Activated CD4-positive, alpha-beta memory T cell treated with anti-CD3 and anti-CD28 coated beads, Interleukin-2, amount 10 ng/mL, durations not matched to agents 7 days and 5 days (primary cell): ENCODE data around the gene TWSG1. TPM values are rescaled to one million over a fixed set of nuclear protein-coding genes. Genes with fewer than 3 reads are reported as not detected.
"Not testable (repeated sequence)": the region's sequence is repeated elsewhere in the genome, so short reads cannot be mapped to it uniquely, and the experiment has no call there.

Experiments
- CTCF ChIA-PET: fragments of 350-600 bp; sonication (Branson Sonifier 250); formaldehyde crosslinking; loops from one replicate; lab custom pipeline; 2021; ENCODE audit warnings: antibody characterized with exemption, inconsistent platforms; lab: Charles Lee
- POLR2A ChIA-PET: fragments of 350-600 bp; sonication (Branson Sonifier 250); formaldehyde crosslinking; loops from one replicate; lab custom pipeline; 2021; ENCODE audit warnings: antibody characterized with exemption; lab: Charles Lee
- DNase-seq: peaks from one replicate; pipeline ENCODE4 v3.0.0-alpha.2; 2020
- H3K27ac Mint-ChIP-seq: one replicate; pipeline ENCODE4 v1.8.0; 2021; ENCODE audit warnings: mild to moderate bottlenecking, mixed read lengths
- H3K27me3 Mint-ChIP-seq: one replicate; pipeline ENCODE4 v1.8.0; 2021; ENCODE audit warnings: mixed read lengths
- H3K36me3 Mint-ChIP-seq: one replicate; pipeline ENCODE4 v1.8.0; 2021; ENCODE audit warnings: low read depth, mixed read lengths
- H3K4me1 Mint-ChIP-seq: one replicate; pipeline ENCODE4 v1.8.0; 2021; ENCODE audit warnings: mixed read lengths
- H3K4me3 Mint-ChIP-seq: one replicate; pipeline ENCODE4 v1.8.0; 2021; ENCODE audit warnings: mild to moderate bottlenecking, mixed read lengths
- H3K9me3 Mint-ChIP-seq: one replicate; pipeline ENCODE4 v1.8.0; 2021; ENCODE audit warnings: mixed read lengths
- total RNA-seq, 2 experiments: library from RNA; stranded (reverse); gene quantifications; one replicate each; pipeline ENCODE4 v1.2.3, GENCODE V29; 2021

Gene TWSG1
- total RNA-seq, 2 experiments from 2014 or later = 8.6 to 9.6 TPM

GRCh38 chr18:9423648-9424047 lies 89.1 kb downstream of the TWSG1 start:
- DNase-seq, H3K4me3 Mint-ChIP-seq, CTCF ChIA-PET: not testable (repeated sequence)

DNA sequence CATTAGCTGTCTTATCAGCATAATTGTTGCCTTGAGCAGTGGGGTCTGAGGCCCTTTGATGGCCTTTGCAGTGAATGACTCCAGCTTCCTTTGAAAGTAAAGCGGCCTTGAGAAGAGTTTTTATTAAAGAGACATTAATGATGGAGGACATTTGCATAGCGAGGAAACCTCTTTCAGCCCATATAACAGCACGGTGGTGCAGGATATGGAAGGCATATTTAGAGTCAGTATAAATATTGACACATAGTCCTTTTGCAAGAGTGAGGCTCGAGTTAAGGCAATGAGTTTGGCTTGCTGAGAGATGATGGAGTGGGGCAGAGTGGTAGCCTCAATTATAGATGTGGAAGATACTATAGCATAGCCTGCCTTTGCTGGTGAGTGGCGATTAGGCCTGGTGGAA lies 89.7 kb downstream of the TWSG1 start:
- H3K4me1 Mint-ChIP-seq, H3K9me3 Mint-ChIP-seq, CTCF ChIA-PET, H3K36me3 Mint-ChIP-seq, POLR2A ChIA-PET, DNase-seq, H3K27ac Mint-ChIP-seq, H3K4me3 Mint-ChIP-seq, H3K27me3 Mint-ChIP-seq: not testable (repeated sequence)

More at GRCh38 chr18:9423648-9424047, 89.1 kb downstream of the TWSG1 start:
- H3K27ac Mint-ChIP-seq, H3K36me3 Mint-ChIP-seq, POLR2A ChIA-PET, H3K4me1 Mint-ChIP-seq, H3K9me3 Mint-ChIP-seq, H3K27me3 Mint-ChIP-seq: not testable (repeated sequence)

- peaks cover 1% of the 10 kb centered on the region for H3K27me3 Mint-ChIP-seq
- no peak overlapping the region for H3K4me3 Mint-ChIP-seq
- DNase-seq = no peak
- no peaks in the 10 kb centered on the region for H3K4me1 Mint-ChIP-seq
- H3K36me3 Mint-ChIP-seq = no peaks in the 10 kb centered on the region
- ChIA-PET CTCF (no interaction called here), POLR2A (no interaction called here)
- no peak overlapping the region for H3K27ac Mint-ChIP-seq
- H3K9me3 Mint-ChIP-seq = no peaks in the 10 kb centered on the region
Measured at GRCh38 chr18:9426753-9427152, 92.2 kb downstream of the TWSG1 start.

GRCh38 chr18:9428301-9428706 lies 93.7 kb downstream of the TWSG1 start:
- Mint-ChIP-seq H3K27ac (no peak overlapping the region), H3K27me3 (peaks cover 1% of the 10 kb centered on the region), H3K4me1 (no peaks in the 10 kb centered on the region), H3K36me3 (no peaks in the 10 kb centered on the region), H3K9me3 (no peaks in the 10 kb centered on the region), H3K4me3 (no peak overlapping the region)
- no peak for DNase-seq
- ChIA-PET POLR2A (no interaction called here), CTCF (no interaction called here)

DNA sequence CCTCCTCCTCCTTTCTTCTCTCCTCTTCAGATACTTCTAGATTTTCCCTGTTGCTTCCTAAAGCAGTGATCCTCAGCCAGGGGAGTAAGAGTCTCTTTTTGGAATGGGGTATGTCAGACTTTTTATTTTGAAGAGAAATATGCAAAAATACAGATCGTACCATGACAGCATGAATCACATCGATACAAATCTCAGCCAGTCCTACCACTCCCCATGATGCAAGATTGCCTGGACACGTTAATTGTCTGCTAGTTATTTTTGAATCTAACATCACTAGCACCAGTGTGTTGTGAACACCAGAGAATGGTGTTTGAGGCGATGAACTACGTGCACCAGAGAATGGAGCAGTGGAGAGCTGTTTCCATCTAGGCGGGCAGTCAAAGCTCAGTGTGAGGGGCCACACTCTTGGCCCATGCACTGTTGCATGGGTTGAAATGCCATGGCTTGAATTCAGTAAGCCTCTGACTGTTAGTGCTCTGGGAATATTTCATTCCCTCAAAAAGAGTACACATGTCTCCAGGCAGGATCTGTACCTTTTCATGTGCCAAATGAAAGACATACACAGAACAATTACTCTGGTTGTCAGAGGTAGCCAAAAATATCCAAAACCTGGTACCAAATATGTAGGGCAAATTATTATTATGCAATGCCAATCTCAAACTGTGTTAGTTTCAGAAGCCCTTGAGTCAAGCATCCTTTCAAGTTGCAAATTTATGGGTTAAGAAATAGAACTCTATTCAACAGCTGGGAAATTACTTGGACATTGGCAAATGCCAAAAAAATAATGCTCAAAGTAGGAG lies 94.5 kb downstream of the TWSG1 start:
- Mint-ChIP-seq H3K27me3 (peaks cover 1% of the 10 kb centered on the region), H3K4me3 (no peak overlapping the region), H3K36me3 (no peaks in the 10 kb centered on the region), H3K9me3 (no peaks in the 10 kb centered on the region), H3K4me1 (no peaks in the 10 kb centered on the region), H3K27ac (no peak overlapping the region)
- DNase-seq = no peak
- ChIA-PET POLR2A (no interaction called here), CTCF (no interaction called here)

DNA sequence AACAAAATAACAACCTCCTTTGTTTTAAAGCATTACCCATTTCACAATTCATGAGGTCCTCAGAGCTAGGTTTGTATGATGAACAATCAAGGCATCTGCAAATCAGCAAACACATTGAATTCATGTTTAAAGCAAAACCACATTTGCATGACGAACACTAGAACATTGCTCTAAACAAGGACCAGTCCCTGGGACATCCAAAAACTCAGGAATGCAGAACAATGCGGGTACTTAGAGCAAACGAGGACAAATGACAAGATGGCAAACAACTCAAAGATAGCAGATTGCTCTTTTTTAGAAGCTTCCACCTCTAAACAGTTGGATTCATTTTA lies 95.1 kb downstream of the TWSG1 start:
- Mint-ChIP-seq H3K36me3 (no peaks in the 10 kb centered on the region), H3K27ac (no peak overlapping the region), H3K9me3 (no peaks in the 10 kb centered on the region), H3K4me3 (no peak overlapping the region), H3K27me3 (peaks cover 1% of the 10 kb centered on the region), H3K4me1 (no peaks in the 10 kb centered on the region)
- POLR2A ChIA-PET = no interaction called here
- no peak for DNase-seq
- CTCF ChIA-PET = no interaction called here

DNA sequence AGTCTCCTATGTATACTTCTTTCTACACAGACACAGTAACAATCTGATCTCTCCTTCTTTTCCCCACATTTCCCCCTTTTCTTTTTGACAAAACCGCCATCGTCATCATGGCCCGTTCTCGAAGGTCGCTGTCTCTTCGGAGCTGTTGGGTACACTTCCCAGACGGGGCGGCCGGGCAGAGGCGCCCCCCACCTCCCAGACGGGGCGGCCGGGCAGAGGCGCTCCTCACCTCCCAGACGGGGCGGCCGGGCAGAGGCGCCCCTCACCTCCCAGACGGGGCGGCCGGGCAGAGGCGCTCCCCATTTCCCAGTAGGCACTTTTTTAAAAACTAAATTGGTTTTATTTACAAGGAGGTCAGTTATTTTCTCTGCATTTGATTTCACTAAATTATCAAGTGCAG lies 95.7 kb downstream of the TWSG1 start:
- H3K4me3 Mint-ChIP-seq, POLR2A ChIA-PET, H3K9me3 Mint-ChIP-seq, H3K36me3 Mint-ChIP-seq, H3K27ac Mint-ChIP-seq, H3K4me1 Mint-ChIP-seq, DNase-seq, CTCF ChIA-PET, H3K27me3 Mint-ChIP-seq: not testable (repeated sequence)

DNA sequence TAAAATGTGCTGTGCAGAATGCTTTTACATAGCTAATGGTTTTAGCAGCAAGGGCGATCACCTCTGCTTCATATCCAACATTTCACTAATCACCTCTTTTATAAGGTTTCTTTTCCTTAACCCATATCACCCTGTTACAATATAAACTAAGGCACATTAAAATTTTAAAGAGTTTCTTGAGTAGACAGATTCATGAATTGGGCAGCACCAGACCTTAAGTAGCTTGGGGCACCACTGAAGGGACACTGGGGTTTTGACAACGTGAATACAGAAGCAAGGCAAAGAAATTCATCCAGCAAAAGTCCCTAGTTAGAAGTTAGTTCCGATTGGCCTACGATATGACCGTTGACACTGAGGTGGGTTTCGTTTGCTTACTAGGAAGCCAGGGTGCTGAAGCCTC lies 96.7 kb downstream of the TWSG1 start:
- DNase-seq = no peak
- H3K4me1 Mint-ChIP-seq = no peaks in the 10 kb centered on the region
- POLR2A ChIA-PET = no interaction called here
- H3K9me3 Mint-ChIP-seq = no peaks in the 10 kb centered on the region
- CTCF ChIA-PET = interaction anchor here (1.2 kb wide), 1 partner anchor 22 kb away, joined by 3 read pairs; no protein-coding TSS in a partner anchor
- no peak overlapping the region for H3K27ac Mint-ChIP-seq
- peaks cover 1% of the 10 kb centered on the region for H3K27me3 Mint-ChIP-seq
- no peak overlapping the region for H3K4me3 Mint-ChIP-seq
- H3K36me3 Mint-ChIP-seq = no peaks in the 10 kb centered on the region

DNA sequence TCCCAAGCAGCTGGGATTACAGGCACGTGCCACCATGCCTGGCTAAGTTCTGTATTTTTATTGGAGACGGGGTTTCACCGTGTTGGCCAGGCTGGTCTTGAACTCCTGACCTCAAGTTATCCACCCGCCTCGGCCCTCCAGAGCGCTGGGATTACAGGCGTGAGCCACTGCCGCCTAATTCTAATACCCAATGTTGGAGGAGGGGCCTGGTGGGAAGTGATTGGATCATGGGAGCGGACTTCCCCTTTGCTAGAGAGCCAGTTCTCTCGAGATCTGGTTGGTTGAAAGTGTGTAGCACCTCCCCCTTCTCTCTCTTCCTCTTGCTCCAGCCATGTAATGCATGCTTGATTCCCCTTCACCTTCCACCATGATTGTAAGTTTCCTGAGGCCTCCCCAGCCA lies 98.5 kb downstream of the TWSG1 start:
- H3K9me3 Mint-ChIP-seq, CTCF ChIA-PET, H3K27me3 Mint-ChIP-seq, H3K4me1 Mint-ChIP-seq, H3K4me3 Mint-ChIP-seq, DNase-seq, POLR2A ChIA-PET, H3K27ac Mint-ChIP-seq, H3K36me3 Mint-ChIP-seq: not testable (repeated sequence)

DNA sequence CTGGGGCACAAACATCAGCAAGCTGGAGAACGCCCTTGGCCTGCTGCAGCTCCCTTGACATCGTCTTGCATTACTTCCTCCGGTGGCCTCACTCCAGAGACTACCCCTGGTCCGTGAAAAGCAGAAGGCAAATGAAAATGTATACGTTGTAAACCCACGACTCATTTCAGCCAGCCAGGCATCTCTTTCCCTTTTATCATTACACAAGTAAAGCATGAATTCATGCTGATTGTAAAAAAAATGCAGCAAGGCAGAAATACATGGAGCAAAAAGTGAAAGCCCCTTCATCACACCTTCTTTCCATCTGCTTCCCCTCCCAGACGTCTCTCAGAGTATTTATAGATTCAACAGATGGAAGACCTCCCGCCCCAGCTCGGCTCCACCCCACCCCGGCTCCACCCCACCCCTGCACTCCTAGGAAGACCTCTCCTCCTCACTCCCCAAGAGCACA lies 99.1 kb downstream of the TWSG1 start:
- DNase-seq = no peak
- Mint-ChIP-seq H3K27me3 (peaks cover 1% of the 10 kb centered on the region), H3K36me3 (no peaks in the 10 kb centered on the region), H3K4me3 (no peak overlapping the region), H3K9me3 (no peaks in the 10 kb centered on the region), H3K4me1 (no peaks in the 10 kb centered on the region), H3K27ac (no peak overlapping the region)
- POLR2A ChIA-PET = no interaction called here
- CTCF ChIA-PET = no interaction called here

DNA sequence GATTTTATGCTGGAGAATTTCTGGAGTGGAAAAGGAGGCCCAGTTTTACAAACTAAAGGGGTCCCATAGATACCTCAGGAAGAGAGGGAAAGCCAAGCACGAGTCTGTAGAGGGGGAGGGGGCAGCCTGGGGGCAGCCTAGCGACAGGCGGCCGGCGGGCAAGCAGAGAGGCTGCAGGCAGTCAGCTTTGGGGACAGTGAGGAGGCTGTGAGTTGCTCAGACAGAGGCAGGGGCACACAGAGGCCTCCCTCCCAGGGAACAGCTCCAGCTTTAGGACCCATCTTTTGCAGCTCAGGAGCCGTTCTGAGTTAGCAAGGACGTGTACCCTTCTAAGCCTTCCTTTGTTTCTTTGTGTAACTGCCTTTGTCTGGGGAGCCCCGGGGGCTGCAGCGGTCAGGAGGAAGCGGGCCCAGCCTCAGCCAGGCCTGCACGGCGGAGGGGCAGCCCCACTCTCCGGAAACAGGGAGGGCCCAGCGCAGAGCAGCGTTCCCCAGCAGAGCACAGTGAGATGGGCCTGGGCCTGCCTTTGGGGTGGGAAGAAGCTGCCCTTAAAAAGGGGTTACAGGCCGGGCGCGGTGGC lies 99.6 kb downstream of the TWSG1 start:
- H3K36me3 Mint-ChIP-seq = no peaks in the 10 kb centered on the region
- DNase-seq = no peak
- no peaks in the 10 kb centered on the region for H3K4me1 Mint-ChIP-seq
- no peak overlapping the region for H3K27ac Mint-ChIP-seq
- ChIA-PET CTCF (no interaction called here), POLR2A (no interaction called here)
- no peak overlapping the region for H3K4me3 Mint-ChIP-seq
- H3K27me3 Mint-ChIP-seq = no peaks in the 10 kb centered on the region
- H3K9me3 Mint-ChIP-seq = no peaks in the 10 kb centered on the region

DNA sequence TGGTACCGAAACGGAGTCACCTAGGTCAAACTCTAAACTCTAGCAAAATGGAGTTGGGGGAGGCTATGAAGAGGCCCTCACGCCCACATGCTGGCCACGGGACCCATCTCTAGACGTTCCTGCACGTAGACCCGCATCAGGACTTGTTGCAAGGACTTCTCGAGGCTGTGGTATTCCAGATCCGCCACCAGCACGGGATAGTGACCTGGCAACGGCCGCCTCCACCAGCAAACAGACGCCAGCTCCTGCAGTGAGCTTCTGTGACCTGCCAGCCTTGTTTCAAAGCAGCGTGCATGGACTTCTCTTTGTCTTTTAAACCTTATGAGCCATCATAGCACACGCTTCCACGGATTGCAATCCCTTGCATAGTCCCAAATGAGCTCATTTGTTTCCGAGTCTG lies 100.5 kb downstream of the TWSG1 start:
- no peaks in the 10 kb centered on the region for H3K36me3 Mint-ChIP-seq
- no peak overlapping the region for H3K27ac Mint-ChIP-seq
- ChIA-PET CTCF (no interaction called here), POLR2A (no interaction called here)
- H3K27me3 Mint-ChIP-seq = no peaks in the 10 kb centered on the region
- no peaks in the 10 kb centered on the region for H3K4me1 Mint-ChIP-seq
- no peak overlapping the region for H3K4me3 Mint-ChIP-seq
- no peaks in the 10 kb centered on the region for H3K9me3 Mint-ChIP-seq
- no peak for DNase-seq

GRCh38 chr18:9436206-9436929 lies 101.8 kb downstream of the TWSG1 start:
- Mint-ChIP-seq H3K4me1 (no peaks in the 10 kb centered on the region), H3K27me3 (peaks cover 2% of the 10 kb centered on the region), H3K27ac (no peak overlapping the region), H3K9me3 (no peaks in the 10 kb centered on the region), H3K36me3 (no peaks in the 10 kb centered on the region), H3K4me3 (no peak overlapping the region)
- POLR2A ChIA-PET = no interaction called here
- DNase-seq = no peak
- CTCF ChIA-PET = no interaction called here
